IMR-90 (cell line): Measurements from ENCODE around the gene CDIP1. TPM values are rescaled to one million over a fixed set of nuclear protein-coding genes. Genes with fewer than 3 reads are reported as not detected.

Experiments
- ATAC-seq: fragments of 200-7000 bp; cut with Tn5 transposase; 2 replicates; pipeline ENCODE4 v1.9.1; 2020; ENCODE audit warnings: low read depth, mild to moderate bottlenecking, moderate library complexity
- BruUV-seq: library from RNA; stranded (reverse); fragments of 400-500 nt; replicated peaks from 2 replicates; lab custom pipeline; 2021; lab: Mats Ljungman, UMichigan
- CTCF ChIA-PET: fragments of 300-600 bp; formaldehyde crosslinking; extraction: SDS; loops from one replicate; lab custom pipeline; 2021; ENCODE audit warnings: antibody characterized with exemption; lab: Yijun Ruan, JAX
- POLR2A ChIA-PET: fragments of 300-600 bp; sonication (Branson Sonifier 250); formaldehyde crosslinking; loops from one replicate; lab custom pipeline; 2022; ENCODE audit warnings: antibody characterized with exemption; ENCODE audit not compliant: unreplicated experiment; lab: Charles Lee
- DNase-seq: peaks from one replicate; pipeline ENCODE4 v3.0.0; 2013
- H2AFZ ChIP-seq: replicated peaks from 2 replicates; pipeline ENCODE3; 2013; ENCODE audit warnings: low read length, mild to moderate bottlenecking; ENCODE audit not compliant: poor library complexity
- H2AK5ac ChIP-seq: 2 replicates; pipeline ENCODE4 v1.6.1; 2013; ENCODE audit warnings: low read depth, low read length, inconsistent platforms
- H2AK9ac ChIP-seq: replicated peaks from 2 replicates; pipeline ENCODE3; 2013; ENCODE audit warnings: mild to moderate bottlenecking, low read depth, low read length, moderate library complexity; ENCODE audit not compliant: poor library complexity
- H2BK120ac ChIP-seq: 2 replicates; pipeline ENCODE4 v1.6.1; 2013; ENCODE audit warnings: low read depth, low read length, inconsistent platforms
- H2BK15ac ChIP-seq: 3 replicates; pipeline ENCODE4 v1.6.1; 2013; ENCODE audit warnings: low read depth, low read length, inconsistent platforms
- H2BK20ac ChIP-seq: 2 replicates; pipeline ENCODE4 v1.6.1; 2013; ENCODE audit warnings: low read depth, mild to moderate bottlenecking, inconsistent platforms, low read length, moderate library complexity
- H2BK5ac ChIP-seq: 2 replicates; pipeline ENCODE4 v1.6.1; 2013; ENCODE audit warnings: mild to moderate bottlenecking, low read depth, low read length, inconsistent platforms; ENCODE audit not compliant: poor library complexity, severe bottlenecking
- H3K14ac ChIP-seq: replicated peaks from 2 replicates; pipeline ENCODE4 v1.6.1; 2013; ENCODE audit warnings: low read depth, low read length, inconsistent platforms
- H3K18ac ChIP-seq: 2 replicates; pipeline ENCODE4 v1.6.1; 2013; ENCODE audit warnings: low read depth, low read length, control low read depth
- H3K23ac ChIP-seq: 2 replicates; pipeline ENCODE4 v1.6.1; 2013; ENCODE audit warnings: low read depth, low read length, inconsistent platforms
- H3K27ac ChIP-seq: 2 replicates; pipeline ENCODE4 v1.5.1; 2013; ENCODE audit warnings: mild to moderate bottlenecking, control low read depth, low read length; ENCODE audit not compliant: insufficient read depth
- H3K27me3 ChIP-seq: 2 replicates; pipeline ENCODE4 v1.6.1; 2013; ENCODE audit warnings: low read length; ENCODE audit not compliant: control insufficient read depth, insufficient read depth
- H3K36me3 ChIP-seq: 2 replicates; pipeline ENCODE4 v1.6.1; 2013; ENCODE audit warnings: low read length, mixed read lengths; ENCODE audit not compliant: control insufficient read depth, insufficient read depth
- H3K4ac ChIP-seq: 2 replicates; pipeline ENCODE4 v1.6.1; 2013; ENCODE audit warnings: low read depth, low read length, inconsistent platforms
- H3K4me1 ChIP-seq: 2 replicates; pipeline ENCODE4 v1.6.1; 2013; ENCODE audit warnings: low read length, mixed read lengths; ENCODE audit not compliant: control insufficient read depth, insufficient read depth
- H3K4me2 ChIP-seq: 2 replicates; pipeline ENCODE4 v1.6.1; 2013; ENCODE audit warnings: low read depth, mild to moderate bottlenecking, control low read depth, low read length, moderate library complexity
- H3K4me3 ChIP-seq: 2 replicates; pipeline ENCODE4 v1.5.1; 2013; ENCODE audit warnings: low read depth, mild to moderate bottlenecking, control low read depth, low read length, moderate library complexity; ENCODE audit not compliant: insufficient read depth
- H3K56ac ChIP-seq: 2 replicates; pipeline ENCODE4 v1.6.1; 2013; ENCODE audit warnings: low read length, inconsistent platforms; ENCODE audit not compliant: insufficient read depth; ENCODE audit errors: extremely low read depth
- H3K79me1 ChIP-seq, 2 experiments: 2 replicates each; pipeline ENCODE4 v1.6.1; 2013; ENCODE audit warnings: low read length in 2 of 2, inconsistent platforms in 1 of 2, low read depth in 1 of 2
- H3K9ac ChIP-seq: 2 replicates; pipeline ENCODE4 v1.6.1; 2013; ENCODE audit warnings: low read depth, low read length, control low read depth
- H3K9me1 ChIP-seq: 2 replicates; pipeline ENCODE4 v1.6.1; 2013; ENCODE audit warnings: low read length, inconsistent platforms; ENCODE audit not compliant: insufficient read depth
- H3K9me3 ChIP-seq: 2 replicates; pipeline ENCODE4 v1.6.1; 2013; ENCODE audit warnings: low read length; ENCODE audit not compliant: control insufficient read depth, insufficient read depth
- H4K20me1 ChIP-seq: 2 replicates; pipeline ENCODE4 v1.6.1; 2013; ENCODE audit warnings: low read length, inconsistent platforms; ENCODE audit not compliant: insufficient read depth
- H4K5ac ChIP-seq: 2 replicates; pipeline ENCODE4 v1.6.1; 2013; ENCODE audit warnings: mild to moderate bottlenecking, low read depth, low read length, control low read depth
- H4K8ac ChIP-seq, 2 experiments: 2 replicates each; pipeline ENCODE4 v1.6.1; 2013; ENCODE audit warnings: low read depth in 2 of 2, low read length in 2 of 2, control low read depth in 1 of 2, inconsistent platforms in 1 of 2
- H4K91ac ChIP-seq: 2 replicates; pipeline ENCODE4 v1.6.1; 2013; ENCODE audit warnings: low read depth, low read length, inconsistent platforms; ENCODE audit not compliant: insufficient read depth
- CEBPB ChIP-seq: IDR thresholded peaks from 2 replicates; pipeline ENCODE4 v1.6.1; 2012; ENCODE audit warnings: low read depth, low read length, improper control_type of control experiment
- CHD1 ChIP-seq: IDR thresholded peaks from 2 replicates; pipeline ENCODE4 v1.6.1; 2012; ENCODE audit warnings: low read depth, low read length, improper control_type of control experiment
- MAFK ChIP-seq: IDR thresholded peaks from 2 replicates; pipeline ENCODE4 v1.6.1; 2012; ENCODE audit warnings: low read depth, low read length, improper control_type of control experiment
- MXI1 ChIP-seq: IDR thresholded peaks from 2 replicates; pipeline ENCODE4 v1.6.1; 2012; ENCODE audit warnings: low read depth, mild to moderate bottlenecking, low read length, moderate library complexity, borderline replicate concordance
- RAD21 ChIP-seq: IDR thresholded peaks from 2 replicates; pipeline ENCODE4 v1.6.1; 2012; ENCODE audit warnings: low read length, improper control_type of control experiment
- WGBS, 2 experiments: methylation state at CpG; one replicate each; pipeline versions ENCODE4 v1.1.5 to v1.1.7; 2013; ENCODE audit warnings: missing lambda C conversion rate in 2 of 2; ENCODE audit not compliant: insufficient read length in 1 of 2; ENCODE audit errors: extremely low coverage in 2 of 2; 5-methylcytosine and 5-hydroxymethylcytosine counted together
- dilution Hi-C: fragments of 300-500 bp; cut with HindIII; formaldehyde crosslinking; loops from one replicate; pipeline ENCODE4 v1.14.3; 2018; ENCODE audit warnings: low sequenced_read_pairs; ENCODE audit not compliant: unreplicated experiment
- in situ Hi-C: fragments of 300-500 bp; cut with MboI; formaldehyde crosslinking; loops from 3 replicates; pipeline ENCODE4 v1.14.3; 2019; ENCODE audit warnings: low sequenced_read_pairs, inconsistent platforms, mixed read lengths
- intact Hi-C: fragments of 100-400 bp; cut with micrococcal nuclease; formaldehyde crosslinking; loops from 2 replicates; pipeline ENCODE4 v1.10.0; 2022
- polyA plus RNA-seq, 3 experiments: library from polyadenylated mRNA; depleted of rRNA; stranded (reverse); fragments of >200 nt; gene quantifications; 2 replicates each; pipeline ENCODE4 v1.2.3, GENCODE V29; 2012; ENCODE audit warnings: low replicate concordance in 1 of 3
- total RNA-seq: library from RNA; depleted of rRNA; stranded (reverse); fragments of >200 nt; gene quantifications from 2 replicates; pipeline ENCODE4 v1.2.3, GENCODE V29; 2012

The CDIP1 gene
- total and polyA plus RNA-seq, 2 of the 4 experiments (the other 2 are of a cell fraction), result 4.8 to 14.6 TPM

DNA sequence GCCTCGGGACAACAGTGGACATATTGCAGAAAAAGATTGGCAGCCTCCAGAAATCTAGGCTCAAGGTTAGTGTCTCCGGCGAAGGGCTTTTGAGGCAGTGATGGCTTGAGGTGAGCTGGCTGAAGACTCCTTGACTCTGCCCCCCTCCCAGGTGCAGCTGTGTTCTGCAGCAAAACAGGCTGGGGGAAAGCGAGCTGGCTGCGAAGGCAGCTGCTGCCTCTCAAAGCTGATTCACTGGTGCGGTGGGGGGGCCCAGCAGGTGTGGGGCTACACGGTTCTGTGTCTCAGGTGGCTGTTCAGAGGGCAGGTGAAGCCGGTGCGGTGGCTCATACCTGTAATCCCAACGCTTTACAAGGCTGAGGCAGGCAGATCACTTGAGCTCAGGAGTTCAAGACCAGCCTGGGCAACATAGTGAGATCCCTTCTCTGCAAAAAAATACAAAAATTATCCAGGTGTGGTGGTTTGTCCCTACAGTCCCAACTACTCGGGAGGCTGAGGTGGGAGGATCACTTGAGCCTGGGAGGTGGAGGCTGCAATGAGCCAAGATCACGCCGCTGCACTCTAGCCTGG, 40.5 kb upstream of the CDIP1 start:
- CTCF ChIA-PET, result no interaction called here
- in situ Hi-C loops (no loop called here), intact Hi-C loops (no loop called here), dilution Hi-C loops (no loop called here)
- no TSS peak for BruUV-seq
- DNase-seq, result no peak
- Histone ChIP-seq H3K9me1 (no peaks in the 10 kb centered on the region), H2BK20ac (no peak overlapping the region), H2BK15ac (no peak overlapping the region), H4K8ac (no peak overlapping the region), H3K27ac (no peak overlapping the region), H3K4ac (no peak overlapping the region), H4K20me1 (no peaks in the 10 kb centered on the region), H3K56ac (no peak overlapping the region), H2BK5ac (no peak overlapping the region), H4K91ac (no peak overlapping the region), H3K14ac (no peak overlapping the region), H3K23ac (no peak overlapping the region), H3K18ac (no peak overlapping the region), H2AK5ac (no peak overlapping the region), H4K5ac (no peak overlapping the region), H3K79me1 (no peaks in the 10 kb centered on the region), H3K4me1 (no peaks in the 10 kb centered on the region), H2AFZ (no peak overlapping the region), H2AK9ac (no peak overlapping the region), H3K9ac (no peak overlapping the region), H3K36me3 (no peaks in the 10 kb centered on the region), H3K27me3 (peaks cover 2% of the 10 kb centered on the region; the same call in 1 of the 2 replicates), H3K9me3 (no peaks in the 10 kb centered on the region), H3K4me2 (no peak overlapping the region), H3K4me3 (no peak overlapping the region), H2BK120ac (no peak overlapping the region)
- TF ChIP-seq CHD1 (no peak), RAD21 (no peak), CEBPB (no peak), MAFK (no peak), MXI1 (no peak)
- ATAC-seq, result no peak
- POLR2A ChIA-PET, result no interaction called here
- 66% methylated on average over 10 of the region's 13 CpGs; no CpG with 5 or more reads in 1 of the 2 experiments for WGBS, 2 experiments
